ENCODE measurements around the gene WWC1.
"Not testable (repeated sequence)": the region's sequence is repeated elsewhere in the genome, so short reads cannot be mapped to it uniquely, and the experiment has no call there.

Gene WWC1

GRCh38 chr5:168334280-168334679 lies 42.8 kb downstream of the WWC1 start:
- H3K27me3 ChIP-seq (replicated peaks) = no peaks in the 10 kb centered on the region
- TF ChIP-seq CTCF (IDR thresholded peaks at IDR 0.05; ENCODE audit: low read depth, low read length, missing control alignments) = no peak
- no peak overlapping the region for H3K4me3 ChIP-seq (ENCODE audit: low read depth, low read length)
- DNase-seq = no peak
- in situ Hi-C loops (cut with HindIII; ENCODE audit: low pct_ligation_motif_present, low sequenced_read_pairs) = no loop called here
- no peaks in the 10 kb centered on the region for H3K36me3 ChIP-seq (replicated peaks)
- H3K27ac ChIP-seq = no peak overlapping the region

- no peak for TF ChIP-seq CTCF (IDR thresholded peaks at IDR 0.05; ENCODE audit: low read depth, low read length, missing control alignments)
- Histone ChIP-seq H3K4me3 (ENCODE audit: low read depth, low read length) (no peak overlapping the region), H3K27ac (no peak overlapping the region), H3K36me3 (replicated peaks) (no peaks in the 10 kb centered on the region), H3K27me3 (replicated peaks) (no peaks in the 10 kb centered on the region)
- in situ Hi-C loops (cut with HindIII; ENCODE audit: low pct_ligation_motif_present, low sequenced_read_pairs) = no loop called here
- DNase-seq = peak; percentile 47
These were observed 43.2 kb downstream of the WWC1 start for GRCh38 chr5:168334695-168335094.

- DNase-seq = no peak
- Histone ChIP-seq H3K27ac (no peak overlapping the region), H3K36me3 (replicated peaks) (no peaks in the 10 kb centered on the region), H3K4me3 (ENCODE audit: low read depth, low read length) (no peak overlapping the region), H3K27me3 (replicated peaks) (no peaks in the 10 kb centered on the region)
- in situ Hi-C loops (cut with HindIII; ENCODE audit: low pct_ligation_motif_present, low sequenced_read_pairs) = no loop called here
- no peak for TF ChIP-seq CTCF (IDR thresholded peaks at IDR 0.05; ENCODE audit: low read depth, low read length, missing control alignments)
These were observed 45.9 kb downstream of the WWC1 start for GRCh38 chr5:168337361-168337760.

GRCh38 chr5:168339109-168339771 lies 47.8 kb downstream of the WWC1 start:
- in situ Hi-C loops (cut with HindIII; ENCODE audit: low pct_ligation_motif_present, low sequenced_read_pairs) = no loop called here
- no peak for DNase-seq
- no peak overlapping the region for H3K4me3 ChIP-seq (ENCODE audit: low read depth, low read length)
- no peaks in the 10 kb centered on the region for H3K27me3 ChIP-seq (replicated peaks)
- H3K27ac ChIP-seq = no peak overlapping the region
- H3K36me3 ChIP-seq (replicated peaks) = no peaks in the 10 kb centered on the region
- TF ChIP-seq CTCF (IDR thresholded peaks at IDR 0.05; ENCODE audit: low read depth, low read length, missing control alignments) = peak; percentile 40

GRCh38 chr5:168339772-168340140 lies 48.3 kb downstream of the WWC1 start:
- H3K27ac ChIP-seq; in situ Hi-C loops (cut with HindIII; ENCODE audit: low pct_ligation_motif_present, low sequenced_read_pairs); DNase-seq; H3K36me3 ChIP-seq (replicated peaks); H3K4me3 ChIP-seq (ENCODE audit: low read depth, low read length); H3K27me3 ChIP-seq (replicated peaks): not testable (repeated sequence)

GRCh38 chr5:168340487-168340886 lies 49.0 kb downstream of the WWC1 start:
- DNase-seq = no peak
- H3K4me3 ChIP-seq (ENCODE audit: low read depth, low read length) = no peak overlapping the region
- no peak overlapping the region for H3K27ac ChIP-seq
- in situ Hi-C loops (cut with HindIII; ENCODE audit: low pct_ligation_motif_present, low sequenced_read_pairs) = no loop called here
- no peak for TF ChIP-seq CTCF (IDR thresholded peaks at IDR 0.05; ENCODE audit: low read depth, low read length, missing control alignments)
- H3K27me3 ChIP-seq (replicated peaks) = no peaks in the 10 kb centered on the region
- H3K36me3 ChIP-seq (replicated peaks) = no peaks in the 10 kb centered on the region

All from brain microvascular endothelial cell (primary cell).